GM18907 (cell line): Measurements from ENCODE around the gene CD7.
A peak's percentile ranks its signal among the peaks of the same experiment; 100 is the strongest.

Experiments used
- ATAC-seq: cut with Tn5 transposase; IDR thresholded peaks from one replicate; pipeline ENCODE4 v1.9.1; 2021; ENCODE audit warnings: mild to moderate bottlenecking, moderate library complexity; ENCODE audit not compliant: unreplicated experiment

The CD7 gene

GRCh38 chr17:82282239-82283207, 34.9 kb downstream of the CD7 start:
- ATAC-seq: no peak

- no peak for ATAC-seq
These were observed 35.7 kb downstream of the CD7 start for GRCh38 chr17:82281502-82282238.

GRCh38 chr17:82281076-82281475, 36.3 kb downstream of the CD7 start:
- ATAC-seq: no peak

- no peak for ATAC-seq
These were observed 36.9 kb downstream of the CD7 start for GRCh38 chr17:82280537-82280936.

GRCh38 chr17:82278786-82279391, 38.5 kb downstream of the CD7 start:
- no peak for ATAC-seq

GRCh38 chr17:82278308-82278707, 39.1 kb downstream of the CD7 start:
- ATAC-seq: no peak

- no peak for ATAC-seq
These were observed 39.6 kb downstream of the CD7 start for GRCh38 chr17:82277851-82278250.

GRCh38 chr17:82276938-82277337, 40.5 kb downstream of the CD7 start:
- no peak for ATAC-seq

GRCh38 chr17:82275326-82275725, 42.1 kb downstream of the CD7 start:
- no peak for ATAC-seq

- no peak for ATAC-seq
These were observed 43.0 kb downstream of the CD7 start for GRCh38 chr17:82274134-82275020.

GRCh38 chr17:82273327-82274133, 43.9 kb downstream of the CD7 start, which contains the start of gene CSNK1D:
CSNK1D (minus strand) TSS chr17:82273700; CDS start chr17:82273381, 319 bp downstream.
- peak; percentile 71 for ATAC-seq

GRCh38 chr17:82272495-82273326, 44.7 kb downstream of the CD7 start:
- peak; percentile 25 for ATAC-seq

- no peak for ATAC-seq
These were observed 46.0 kb downstream of the CD7 start for GRCh38 chr17:82271401-82271800.

- no peak for ATAC-seq
These were observed 46.8 kb downstream of the CD7 start for GRCh38 chr17:82270651-82271050.

GRCh38 chr17:82269882-82270500, 47.4 kb downstream of the CD7 start:
- ATAC-seq: no peak

- ATAC-seq: no peak
These were observed 48.1 kb downstream of the CD7 start for GRCh38 chr17:82269138-82269881.

GRCh38 chr17:82267575-82268379, 49.6 kb downstream of the CD7 start:
- no peak for ATAC-seq
